ENCODE measurements around the gene CHDH.

CHDH gene

DNA sequence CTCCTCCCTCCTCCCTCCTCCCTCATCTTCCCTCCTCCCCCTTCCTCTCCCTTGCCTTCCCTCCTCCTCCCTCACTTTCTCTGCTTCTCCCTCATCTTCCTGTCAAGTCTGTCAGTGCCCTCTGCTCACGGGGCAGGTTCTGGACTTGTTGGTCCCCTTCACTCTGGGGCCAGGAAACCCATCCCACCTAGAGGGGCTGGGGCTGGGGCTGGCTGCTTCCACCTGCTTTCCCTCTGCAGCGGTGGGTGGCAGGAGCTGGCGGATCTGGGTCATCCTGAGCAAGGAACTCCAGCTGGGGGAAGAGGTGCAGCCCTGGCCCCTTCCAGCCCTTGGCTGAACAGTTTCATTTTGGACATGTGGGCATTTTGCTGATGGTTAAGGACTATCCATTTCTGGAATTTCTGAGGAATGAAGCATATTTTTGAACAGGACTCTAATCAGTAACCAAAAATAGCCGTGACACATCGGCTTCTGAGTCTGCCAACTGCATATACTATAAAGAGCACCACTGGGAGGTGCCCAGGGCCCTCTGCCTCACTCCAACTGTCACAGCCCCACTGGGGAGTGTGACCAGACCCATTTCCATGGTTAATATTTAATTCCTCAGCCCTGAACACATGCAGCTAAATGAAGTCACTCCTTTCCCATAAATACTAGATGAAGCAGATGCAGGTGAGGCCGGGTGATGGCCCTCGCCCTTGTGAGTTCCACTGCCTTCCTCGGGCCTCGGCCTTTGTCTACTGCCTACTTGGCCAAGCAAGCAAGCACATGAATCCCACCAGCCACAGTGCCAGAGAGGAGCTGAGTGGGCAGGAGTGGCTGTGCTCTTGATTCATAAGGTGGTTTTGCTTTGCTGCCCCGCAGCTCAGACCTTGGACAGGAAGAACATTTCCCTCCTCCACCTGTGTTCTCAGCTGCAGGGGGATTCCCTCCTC, 39.8 kb downstream of the CHDH start:
- DNase-seq, result no peak

DNA sequence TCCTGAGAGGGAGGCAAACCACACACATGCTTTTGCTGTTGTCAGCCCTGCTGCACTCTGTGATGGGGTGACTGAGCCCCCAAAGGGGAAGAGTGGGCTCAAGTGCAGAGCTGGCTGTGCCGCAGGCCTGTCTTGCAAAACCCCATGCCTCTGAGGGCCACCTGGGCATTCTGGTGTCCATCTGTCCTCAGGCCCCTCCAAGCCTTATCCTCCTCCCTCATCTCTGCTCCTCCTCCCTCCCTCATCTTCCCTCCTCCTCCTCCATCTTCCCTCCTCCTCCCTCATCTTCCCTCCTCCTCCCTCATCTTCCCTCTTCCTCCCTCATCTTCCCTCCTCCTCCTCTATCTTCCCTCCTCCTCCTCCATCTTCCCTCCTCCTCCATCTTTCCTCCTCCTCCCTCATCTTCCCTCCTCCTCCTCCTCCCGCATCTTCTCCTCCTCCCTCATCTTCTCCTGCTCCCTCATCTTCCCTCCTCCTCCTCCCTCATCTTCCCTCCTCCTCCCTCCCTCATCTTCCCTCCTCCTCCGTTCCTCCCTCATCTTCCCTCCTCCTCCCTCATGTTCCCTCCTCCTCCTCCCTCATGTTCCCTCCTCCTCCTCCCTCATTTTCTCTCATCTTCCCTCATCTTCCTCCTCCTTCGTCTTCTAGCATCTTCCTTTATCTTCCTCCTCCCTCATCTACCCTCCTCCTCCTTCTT, 40.6 kb downstream of the CHDH start:
- no peak for DNase-seq

DNA sequence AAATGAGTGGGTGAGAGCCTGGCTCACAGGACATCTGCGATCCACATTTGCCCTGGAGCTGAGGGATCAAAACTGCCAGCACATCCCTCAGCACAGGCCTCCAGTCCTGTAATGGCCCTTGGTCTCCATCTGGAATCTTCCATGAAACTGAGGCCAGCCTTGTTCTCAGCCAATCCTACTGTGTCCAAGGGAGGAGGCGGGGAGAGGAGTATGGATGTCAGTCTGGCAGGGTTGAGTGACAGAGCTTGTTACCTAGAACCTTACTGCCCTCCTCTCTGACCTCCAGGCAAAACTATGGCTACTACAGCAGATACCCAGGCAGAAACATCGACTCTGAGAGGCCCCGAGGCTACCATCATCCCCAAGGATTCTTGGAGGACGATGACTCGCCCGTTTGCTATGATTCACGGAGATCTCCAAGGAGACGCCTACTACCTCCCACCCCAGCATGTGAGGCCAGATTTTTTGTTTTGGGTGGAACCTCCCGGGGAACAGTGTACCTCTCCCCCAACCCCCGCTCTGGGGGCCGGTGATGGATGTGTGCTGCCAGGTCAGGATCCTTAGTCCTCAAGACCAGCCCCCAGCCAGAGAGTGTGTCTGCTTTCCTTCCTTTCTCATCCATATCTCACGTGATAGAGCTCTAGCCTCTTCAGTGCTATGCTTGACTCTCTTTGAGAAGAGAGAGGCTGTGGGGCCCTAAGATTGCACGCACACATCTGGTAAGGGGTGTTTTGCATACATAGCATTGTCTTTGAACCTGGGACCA, 41.3 kb downstream of the CHDH start:
- DNase-seq, result no peak

DNA sequence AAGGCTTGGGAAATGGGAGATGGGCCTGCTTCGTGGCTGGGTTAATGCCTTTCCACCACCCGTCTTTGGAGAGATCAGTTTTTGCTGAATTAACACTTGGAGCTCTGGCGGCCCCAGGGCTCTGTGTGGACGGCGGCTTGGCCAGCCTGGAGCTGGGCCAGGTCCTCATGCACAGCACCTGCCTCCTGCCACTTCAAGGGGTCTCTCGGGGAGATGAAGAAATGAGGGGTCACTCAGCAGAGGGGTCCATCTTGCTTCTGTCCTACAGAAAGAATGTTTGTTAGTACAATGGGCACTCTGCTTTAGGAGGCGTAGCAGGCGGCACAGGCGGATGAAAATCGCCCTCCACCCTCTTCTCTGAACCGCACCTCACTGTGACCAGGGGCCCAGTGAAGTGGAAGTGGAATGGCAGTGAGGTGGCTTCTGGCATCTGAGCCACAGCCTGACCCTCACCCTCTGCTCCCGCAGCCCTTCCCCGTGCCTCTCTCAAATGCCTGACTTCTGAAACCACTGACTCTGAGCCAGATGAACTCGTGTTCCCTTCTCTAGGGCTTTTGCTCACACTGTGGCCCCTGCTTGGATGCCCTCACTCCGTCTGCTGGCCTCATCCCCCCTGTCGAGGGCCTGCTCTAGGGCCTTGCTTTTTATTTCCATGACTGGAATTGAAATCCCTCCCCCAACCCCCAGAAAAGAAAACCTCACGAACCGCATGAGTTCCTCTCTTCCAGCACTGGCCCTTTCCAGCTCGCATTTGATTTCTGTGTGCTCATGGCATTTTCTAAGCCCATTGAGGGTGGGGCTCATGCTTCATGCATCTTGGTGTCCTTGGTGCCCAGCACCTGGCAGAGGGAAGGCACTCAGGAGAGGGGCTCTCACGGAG, 42.2 kb downstream of the CHDH start:
- DNase-seq, result no peak

DNA sequence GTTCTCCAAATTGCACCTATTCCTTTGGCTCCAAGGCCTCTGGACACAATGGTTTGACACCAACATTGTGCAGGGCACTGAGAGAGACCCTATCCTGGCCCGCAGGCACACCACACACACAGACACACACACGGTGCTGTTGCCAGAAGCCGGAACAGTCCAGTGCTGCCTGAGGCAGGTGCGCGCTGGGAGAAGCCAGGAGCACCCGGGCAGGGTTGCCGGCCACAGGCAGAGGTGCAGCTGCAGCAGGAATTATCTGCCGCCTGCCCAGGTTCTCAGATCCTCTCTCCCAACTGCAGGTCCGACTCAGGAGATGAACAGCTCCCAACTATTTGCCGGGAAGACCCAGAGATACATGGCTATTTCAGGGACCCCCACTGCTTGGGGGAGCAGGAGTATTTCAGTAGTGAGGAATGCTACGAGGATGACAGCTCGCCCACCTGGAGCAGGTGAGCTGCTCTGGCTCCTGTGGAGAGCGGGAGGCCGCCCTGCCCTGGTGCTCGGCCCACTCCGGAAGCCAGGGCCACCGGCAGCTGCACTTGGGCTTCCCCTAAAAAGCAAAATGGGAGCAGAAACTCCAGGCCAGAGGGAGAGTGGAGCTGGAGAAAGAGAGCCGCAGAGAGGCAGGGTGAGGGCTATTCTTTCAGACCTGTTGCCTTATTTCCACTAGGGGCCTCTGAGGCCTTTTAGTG, 42.9 kb downstream of the CHDH start:
- DNase-seq, result no peak

DNA sequence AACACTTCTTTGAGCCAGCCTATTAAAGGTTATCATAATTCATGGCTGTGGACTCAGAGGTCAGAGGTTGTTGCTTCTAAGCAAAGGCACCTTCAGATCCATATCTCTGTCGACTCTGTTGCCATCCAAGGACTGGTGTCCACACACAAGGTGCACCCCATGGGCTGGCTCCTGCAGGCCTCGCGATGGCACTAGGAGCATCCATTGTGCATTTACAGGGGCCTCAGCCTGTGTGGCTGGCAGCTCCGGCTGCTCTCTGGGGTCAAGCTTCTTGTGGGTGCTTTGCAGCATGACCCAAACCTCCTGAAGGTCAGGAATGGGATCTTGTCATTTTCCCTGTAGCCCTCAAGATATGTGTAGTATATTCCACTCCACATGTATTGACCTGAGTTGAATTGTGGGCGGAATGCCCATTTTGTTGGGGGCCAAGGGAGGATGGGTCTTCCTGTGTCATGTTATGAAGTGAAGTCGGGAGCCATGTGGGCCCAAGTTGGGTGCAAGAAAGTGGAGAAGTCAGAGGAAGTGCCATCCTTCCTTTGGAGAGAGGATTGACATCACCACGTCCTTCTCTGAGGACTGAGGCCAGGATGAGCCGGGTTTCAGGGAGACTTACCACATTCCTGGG, 43.9 kb downstream of the CHDH start:
- no peak for DNase-seq

DNA sequence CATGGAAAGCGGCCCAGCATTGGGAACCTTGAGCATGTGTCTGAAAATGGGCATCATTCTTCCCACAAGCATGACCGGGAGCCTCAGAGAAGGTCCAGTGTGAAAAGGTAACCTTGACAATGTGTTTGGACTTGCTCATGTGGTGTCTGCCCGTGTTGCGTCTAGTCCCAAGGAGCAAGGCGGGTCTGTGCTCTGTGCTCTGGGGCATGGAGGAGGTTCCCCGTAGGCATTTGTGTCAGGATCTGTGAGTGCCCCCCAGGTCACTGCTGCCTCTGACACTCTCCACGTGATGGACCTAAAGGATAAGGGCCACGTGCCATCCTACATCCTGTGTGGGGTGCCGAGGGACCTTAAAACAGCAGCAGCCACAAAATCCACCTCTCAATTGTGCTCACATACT, 44.9 kb downstream of the CHDH start:
- no peak for DNase-seq

DNA sequence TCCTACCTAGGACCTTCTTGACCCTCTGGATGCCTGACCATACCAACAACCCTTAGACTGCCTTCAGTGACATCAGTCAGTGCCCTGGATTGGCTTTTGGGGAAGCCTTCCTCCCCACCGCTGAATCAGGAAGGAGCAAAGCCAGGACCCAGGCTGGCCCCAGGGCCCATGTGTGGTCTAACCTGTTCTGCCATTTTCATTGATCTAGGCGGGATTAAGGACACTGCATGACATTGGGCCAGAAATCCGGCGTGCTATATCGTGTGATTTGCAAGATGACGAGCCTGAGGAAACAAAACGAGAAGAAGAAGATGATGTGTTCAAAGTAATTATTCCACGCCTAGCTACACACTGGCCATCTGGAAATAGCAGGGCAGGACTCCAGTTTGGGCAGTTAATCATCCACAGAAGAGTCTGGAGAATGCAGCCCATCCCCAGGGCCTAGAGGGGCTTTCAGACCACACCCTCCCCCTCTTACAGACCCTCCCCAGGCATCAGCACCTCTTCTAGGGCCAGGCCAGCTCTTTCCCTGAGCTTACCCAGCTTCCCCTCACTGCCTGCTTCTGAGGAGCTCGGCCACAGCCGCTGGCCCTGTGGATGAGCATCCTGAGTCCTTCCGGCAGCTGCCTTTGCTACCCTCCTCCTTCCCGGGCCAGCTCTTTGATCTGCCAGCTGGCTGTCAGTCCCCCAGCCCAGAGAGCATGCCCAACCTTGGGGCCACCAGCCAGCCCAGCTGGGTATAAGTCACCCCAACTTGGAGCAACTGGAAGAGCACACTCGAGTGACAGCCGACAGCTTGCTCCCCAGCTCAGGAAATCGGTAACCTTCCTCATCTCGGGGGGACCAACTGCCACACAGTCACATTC, 45.9 kb downstream of the CHDH start:
- no peak for DNase-seq

DNA sequence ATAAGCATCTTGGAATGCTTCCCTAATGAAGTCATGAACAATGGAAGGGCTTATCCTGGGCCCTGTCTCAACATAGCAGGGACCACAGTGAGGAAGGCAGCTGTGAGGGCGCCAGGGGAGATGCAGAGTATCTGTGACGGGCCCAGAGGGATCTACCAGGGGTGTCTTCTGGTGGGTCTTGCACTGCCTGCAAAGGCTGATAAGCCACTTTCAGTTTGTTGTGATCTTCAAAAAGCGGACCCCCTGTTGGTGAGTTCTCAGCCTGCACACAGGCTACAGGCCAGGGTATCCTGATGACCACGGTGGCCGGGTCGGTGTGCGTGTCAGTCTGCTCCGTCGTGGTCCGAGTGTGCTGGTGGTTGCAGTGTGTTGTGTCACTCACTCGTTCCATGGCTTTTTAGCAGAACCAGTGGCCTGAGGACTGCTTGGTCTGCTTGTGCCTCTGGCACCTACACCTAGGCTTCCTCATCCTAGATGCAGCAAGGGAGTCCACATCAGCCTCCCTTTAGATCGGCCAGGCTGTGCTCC, 46.8 kb downstream of the CHDH start:
- DNase-seq, result no peak

DNA sequence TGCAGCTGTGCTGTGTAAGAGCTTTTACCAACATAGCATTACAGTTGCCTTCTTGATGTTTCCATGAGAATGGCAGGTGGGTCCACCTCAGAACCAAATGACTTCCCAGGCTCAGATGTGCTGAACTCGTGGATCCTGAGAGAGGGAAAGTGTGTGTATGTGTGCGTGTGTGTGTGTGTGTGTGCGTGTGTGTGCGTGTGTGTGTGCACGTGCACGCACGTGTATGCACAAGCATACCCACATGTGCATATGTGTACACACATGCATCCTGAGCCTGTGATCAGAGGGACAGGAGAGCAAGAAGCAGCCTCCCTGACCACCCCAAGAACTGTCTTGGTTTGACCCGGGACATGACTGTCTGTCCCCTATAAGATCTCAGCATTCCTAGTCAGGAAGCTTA, 48.1 kb downstream of the CHDH start:
- DNase-seq, result no peak

DNA sequence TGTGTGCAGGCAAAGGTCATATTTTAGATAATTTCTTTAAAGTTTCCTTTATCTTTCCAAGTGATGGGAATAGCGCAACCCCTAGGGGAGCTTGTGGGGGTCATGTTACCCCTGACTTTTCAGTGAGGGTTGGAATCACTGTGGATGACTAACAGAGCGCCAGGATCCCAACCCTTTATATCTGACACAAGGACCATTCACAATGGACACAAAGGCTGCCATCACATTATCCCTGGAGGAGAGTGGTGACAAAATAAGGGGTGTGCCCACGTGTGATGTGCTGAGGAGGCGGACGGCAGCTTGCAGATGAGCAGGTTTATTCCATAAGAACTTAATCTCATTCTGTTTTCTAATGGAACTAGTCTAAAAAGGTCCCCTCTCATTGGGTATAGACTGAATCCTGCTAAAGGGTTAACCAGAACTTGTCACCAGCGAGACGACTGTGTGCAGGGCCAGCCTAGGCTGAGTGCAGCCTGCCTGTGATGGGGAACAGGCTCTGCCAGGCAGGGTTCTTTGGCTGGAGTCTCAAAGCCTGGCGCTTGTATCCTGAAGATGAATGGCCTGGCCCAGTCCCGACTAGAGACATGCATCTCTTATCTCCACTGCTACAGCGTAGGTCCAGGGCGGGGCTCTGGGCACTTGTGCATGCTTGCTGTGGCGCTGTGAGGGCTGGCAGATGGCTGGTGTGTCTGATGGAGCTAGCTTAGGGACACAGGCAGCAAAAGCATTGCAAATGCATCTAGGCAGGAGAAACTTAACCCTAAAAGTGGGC, 50.2 kb downstream of the CHDH start:
- no peak for DNase-seq

DNA sequence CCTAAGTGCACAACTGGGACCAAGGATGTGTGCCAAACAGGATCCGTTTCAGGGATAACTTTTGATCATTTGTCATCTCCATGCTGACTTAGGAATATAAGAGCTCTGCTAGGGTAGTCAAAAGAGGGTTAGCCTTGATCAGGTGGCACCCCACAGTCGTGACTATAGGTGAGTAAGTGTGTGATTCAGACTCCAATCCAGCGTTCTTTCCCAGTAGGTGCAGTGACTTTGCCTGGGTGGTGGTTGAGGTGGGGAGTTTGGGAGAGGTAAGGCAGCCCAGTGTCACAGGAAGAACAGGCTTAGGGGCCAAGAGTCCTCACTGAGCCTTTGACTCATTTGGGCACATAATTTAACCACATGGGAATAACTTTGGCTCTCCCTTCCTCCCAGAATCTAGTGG, 51.0 kb downstream of the CHDH start:
- no peak for DNase-seq

DNA sequence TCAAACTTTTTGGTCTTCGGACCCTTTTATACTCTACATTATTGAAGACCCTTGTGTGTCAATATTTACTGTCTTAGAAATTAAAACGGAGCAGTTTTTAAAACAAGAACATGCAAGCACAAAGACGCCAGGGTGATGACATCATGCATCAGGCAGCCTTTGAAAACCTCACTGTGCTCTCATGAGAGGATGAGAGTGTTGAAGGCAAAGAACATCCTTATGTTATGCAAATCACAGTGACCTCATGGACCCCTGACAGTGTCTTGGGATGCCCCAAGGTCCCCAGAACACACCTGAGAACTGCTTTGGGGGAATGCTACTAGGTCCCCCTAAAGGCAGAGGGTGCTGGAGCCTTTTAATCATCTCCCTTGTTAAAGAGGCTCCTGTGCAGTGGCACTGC, 51.6 kb downstream of the CHDH start:
- no peak for DNase-seq

DNA sequence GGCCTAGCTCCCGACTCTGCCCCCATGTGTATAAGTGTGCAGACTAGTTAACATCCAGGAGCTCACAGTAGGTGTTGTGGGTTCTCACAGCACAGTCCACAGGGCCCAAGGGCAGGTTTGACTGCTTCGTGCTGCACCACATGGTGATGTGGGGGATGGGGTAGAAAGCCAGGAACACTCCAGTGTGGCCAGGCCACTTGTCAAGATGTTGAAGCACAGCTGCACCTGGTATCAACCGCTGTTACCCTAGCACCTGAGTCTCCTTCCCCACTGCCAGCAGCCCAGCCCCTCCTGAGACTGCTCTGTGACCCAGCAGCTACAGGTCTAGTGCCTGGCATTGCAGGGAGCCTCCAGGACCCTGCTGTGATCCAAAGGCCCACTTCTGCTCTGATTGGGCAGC, 53.4 kb downstream of the CHDH start:
- DNase-seq, result no peak

DNA sequence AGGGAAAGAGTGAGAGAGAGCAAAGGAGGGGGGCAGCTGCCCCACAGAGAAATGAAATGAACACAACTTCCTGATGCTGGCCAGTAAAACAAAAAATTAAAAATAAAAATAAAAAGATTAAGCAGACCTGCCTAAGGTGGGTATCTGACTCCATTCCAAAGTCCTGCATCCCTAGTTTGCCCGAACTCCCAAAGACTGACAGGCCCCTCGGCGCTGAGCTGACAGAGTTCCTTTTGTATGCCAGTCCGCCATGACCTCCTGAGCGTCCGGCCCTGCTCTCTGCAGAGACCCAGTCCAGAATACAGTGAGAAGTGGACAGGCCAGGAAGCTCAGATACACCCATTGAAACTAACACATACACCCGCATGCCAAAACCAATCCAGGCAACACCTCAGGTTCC, 54.9 kb downstream of the CHDH start:
- no peak for DNase-seq

DNA sequence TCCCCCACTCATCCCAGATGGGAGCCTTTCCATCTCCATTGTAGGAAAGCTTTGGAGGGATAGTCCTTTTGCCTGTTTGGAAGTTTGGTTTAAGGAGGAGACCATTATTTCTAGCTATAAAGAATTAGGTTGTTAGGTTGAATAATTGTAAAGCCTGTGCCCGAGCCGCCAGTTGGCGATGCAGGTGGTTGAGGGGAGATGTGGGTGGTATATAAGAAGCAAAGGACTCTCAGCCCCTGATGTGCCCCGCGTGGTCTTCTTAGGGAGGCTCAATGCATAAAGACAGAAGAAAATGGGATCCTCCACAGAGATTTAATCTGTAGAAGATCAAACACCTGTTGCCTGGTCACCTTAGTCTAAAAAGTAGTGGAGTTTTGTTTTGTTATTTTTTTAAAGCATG, 55.7 kb downstream of the CHDH start:
- no peak for DNase-seq

DNA sequence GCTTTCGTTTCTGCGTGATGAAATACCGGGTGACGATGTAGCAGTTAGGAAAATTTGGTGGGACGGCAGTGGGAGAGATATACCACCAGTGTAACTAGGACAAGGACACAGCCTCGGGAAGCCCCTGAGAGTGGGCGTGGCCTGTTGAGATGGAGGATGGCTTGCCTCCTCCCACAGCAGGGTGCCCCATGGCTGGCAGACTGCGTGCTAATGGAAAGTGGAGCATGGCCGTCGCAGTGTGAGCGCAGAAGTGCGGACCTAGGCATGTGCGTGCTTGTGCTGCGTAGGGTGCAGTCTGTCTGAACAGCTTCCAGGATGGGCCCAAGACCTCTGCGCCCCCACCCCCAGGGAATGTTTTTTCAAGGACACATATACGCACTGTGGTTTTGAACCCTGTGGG, 56.8 kb downstream of the CHDH start:
- DNase-seq, result no peak

DNA sequence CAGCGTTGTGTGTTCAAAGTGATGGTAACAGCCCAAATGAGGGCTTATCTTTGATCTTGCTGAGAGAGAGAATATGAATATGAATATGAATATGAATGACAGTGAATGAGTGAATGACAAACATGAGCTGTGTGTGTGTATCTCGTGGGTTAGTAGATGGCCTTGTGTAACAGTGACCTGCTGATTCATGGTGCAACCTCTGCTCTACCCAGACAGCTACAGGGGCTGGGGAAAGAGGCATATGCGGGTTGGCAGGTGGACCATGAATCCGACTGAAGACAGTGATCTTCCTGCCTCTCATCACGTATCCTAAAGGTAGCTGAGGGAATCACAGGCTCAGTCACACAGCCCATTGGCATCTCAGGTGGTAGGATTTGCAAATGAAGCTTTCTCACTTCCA, 58.2 kb downstream of the CHDH start:
- DNase-seq, result no peak

DNA sequence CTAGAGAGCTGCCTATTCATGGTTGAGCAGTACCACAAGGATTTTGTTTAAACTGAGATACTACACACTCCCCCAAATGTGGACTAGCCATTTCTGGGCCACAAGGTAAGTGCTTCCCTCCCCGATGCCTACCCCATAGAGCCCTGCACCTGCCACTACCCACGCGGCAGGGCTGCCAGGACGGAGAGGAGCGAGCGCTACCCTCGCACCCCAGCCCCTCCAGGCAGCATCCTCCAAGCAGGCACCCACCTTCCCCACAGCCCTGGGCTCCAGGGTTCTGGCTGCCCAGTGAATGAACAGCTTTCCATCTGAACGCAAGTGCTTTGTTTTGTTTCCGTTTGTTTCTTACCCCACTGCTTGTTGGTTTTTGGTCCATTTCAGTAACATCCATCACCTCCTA, 59.2 kb downstream of the CHDH start:
- DNase-seq, result no peak
